Tibial artery (tissue), 4 donors: ENCODE measurements around the gene NRXN3.

Experiments
- DNase-seq, 2 donors: peaks; one replicate each; pipeline ENCODE4 v3.0.0-alpha.2; 2019
- H3K27ac ChIP-seq, 2 donors: fragments of 200-600 bp; sonication (generic) in 1 of 2; 1 replicate in 1 of 2; 2 replicates in 1 of 2; pipeline ENCODE4 v1.5.1; 2018 to 2019; ENCODE audit warnings: mild to moderate bottlenecking in 1 of 2
- H3K27me3 ChIP-seq, 2 donors: fragments of 200-600 bp; sonication (generic) in 1 of 2; one replicate each; pipeline versions ENCODE4 v1.5.1 to v1.6.0; 2016 to 2019
- H3K36me3 ChIP-seq, 3 donors: fragments of 200-600 bp; sonication (generic) in 2 of 3; one replicate each; pipeline ENCODE4 v1.5.1; 2016 to 2019; ENCODE audit warnings: mild to moderate bottlenecking in 2 of 3
- H3K4me1 ChIP-seq, 4 donors: fragments of 200-600 bp; sonication (generic) in 2 of 4; 1 replicate in 3 of 4; 2 replicates in 1 of 4; pipeline ENCODE4 v1.5.1; 2016 to 2019
- H3K4me3 ChIP-seq, 2 donors: fragments of 200-600 bp; sonication (generic) in 1 of 2; 1 replicate in 1 of 2; 2 replicates in 1 of 2; pipeline ENCODE4 v1.5.1; 2018 to 2019; ENCODE audit warnings: mild to moderate bottlenecking in 2 of 2
- H3K9me3 ChIP-seq, 3 donors: fragments of 200-600 bp; sonication (generic) in 1 of 3; one replicate each; pipeline ENCODE4 v1.5.1; 2016 to 2019
- CTCF ChIP-seq, 2 experiments: fragments of 200-600 bp in 1 of 2; fragments of 450-650 bp in 1 of 2; IDR thresholded peaks; one replicate each; pipeline ENCODE4 v1.5.1; 2017 to 2019; ENCODE audit warnings: antibody characterized with exemption in 2 of 2, mild to moderate bottlenecking in 1 of 2, moderate library complexity in 1 of 2
- intact Hi-C: fragments of 100-400 bp; cut with DNase I; formaldehyde crosslinking; loops from one replicate; pipeline ENCODE4 v1.15.0; 2023; ENCODE audit warnings: low total_unique reads

NRXN3 gene

GRCh38 chr14:79229383-79229909 is 1059.3 kb downstream of the NRXN3 start:
- no peak for DNase-seq
- Histone ChIP-seq H3K4me3 (no peak overlapping the region), H3K27me3 (no peaks in the 10 kb centered on the region), H3K36me3 (no peaks in the 10 kb centered on the region), H3K27ac (no peak overlapping the region), H3K9me3 (no peaks in the 10 kb centered on the region), H3K4me1 (no peaks in the 10 kb centered on the region)
- TF ChIP-seq CTCF (IDR thresholded peaks at IDR 0.05): no peak
- intact Hi-C loops: no loop called here

GRCh38 chr14:79242666-79243065 is 1072.5 kb downstream of the NRXN3 start:
- Histone ChIP-seq H3K4me3 (no peak overlapping the region), H3K9me3 (no peaks in the 10 kb centered on the region), H3K27ac (no peak overlapping the region), H3K4me1 (no peaks in the 10 kb centered on the region), H3K36me3 (no peaks in the 10 kb centered on the region), H3K27me3 (no peaks in the 10 kb centered on the region)
- no peak for TF ChIP-seq CTCF (IDR thresholded peaks at IDR 0.05)
- DNase-seq: no peak
- intact Hi-C loops: no loop called here

- DNase-seq: no peak
- no peak for TF ChIP-seq CTCF (IDR thresholded peaks at IDR 0.05)
- intact Hi-C loops: no loop called here
- no peaks in the 10 kb centered on the region for H3K36me3 ChIP-seq
- no peak overlapping the region for H3K4me3 ChIP-seq
- no peaks in the 10 kb centered on the region for H3K27me3 ChIP-seq
- no peaks in the 10 kb centered on the region for H3K4me1 ChIP-seq
- no peaks in the 10 kb centered on the region for H3K9me3 ChIP-seq
- no peak overlapping the region for H3K27ac ChIP-seq
Observed at GRCh38 chr14:79246173-79246572, 1076.0 kb downstream of the NRXN3 start.

GRCh38 chr14:79248126-79248525 is 1078.0 kb downstream of the NRXN3 start:
- Histone ChIP-seq H3K27ac (no peak overlapping the region), H3K36me3 (no peaks in the 10 kb centered on the region), H3K27me3 (no peaks in the 10 kb centered on the region), H3K4me3 (no peak overlapping the region), H3K9me3 (no peaks in the 10 kb centered on the region), H3K4me1 (no peaks in the 10 kb centered on the region)
- intact Hi-C loops: no loop called here
- no peak for TF ChIP-seq CTCF (IDR thresholded peaks at IDR 0.05)
- DNase-seq: no peak

GRCh38 chr14:79248771-79249170 is 1078.6 kb downstream of the NRXN3 start:
- no peak overlapping the region for H3K4me3 ChIP-seq

More at GRCh38 chr14:79248771-79249170, 1078.6 kb downstream of the NRXN3 start:
- intact Hi-C loops: no loop called here
- Histone ChIP-seq H3K27me3 (no peaks in the 10 kb centered on the region), H3K9me3 (no peaks in the 10 kb centered on the region), H3K36me3 (no peaks in the 10 kb centered on the region), H3K4me1 (no peaks in the 10 kb centered on the region), H3K27ac (no peak overlapping the region)
- no peak for DNase-seq
- no peak for TF ChIP-seq CTCF (IDR thresholded peaks at IDR 0.05)
